PC-9 (cell line): ENCODE results near the gene PHLDA2. TPM values are rescaled to one million over a fixed set of nuclear protein-coding genes. Genes with fewer than 3 reads are reported as not detected.
A peak's percentile ranks its signal among the peaks of the same experiment; 100 is the strongest.

ENCODE experiments used
- BruUV-seq: library from RNA; stranded (reverse); fragments of 400-500 nt; replicated peaks from 2 replicates; lab custom pipeline; 2021; lab: Mats Ljungman, UMichigan
- CTCF ChIA-PET: fragments of 300-600 bp; sonication (Branson Sonifier 250); formaldehyde crosslinking; loops from one replicate; lab custom pipeline; 2022; ENCODE audit warnings: antibody characterized with exemption; lab: Charles Lee
- POLR2A ChIA-PET: fragments of 300-600 bp; sonication (Branson Sonifier 250); formaldehyde crosslinking; loops from one replicate; lab custom pipeline; 2022; ENCODE audit warnings: antibody characterized with exemption; ENCODE audit not compliant: unreplicated experiment; lab: Charles Lee
- DNase-seq, 2 experiments: peaks; one replicate each; pipeline versions ENCODE4 v3.0.0 to v3.0.0-alpha.2; 2015 to 2022; ENCODE audit warnings: mixed read lengths in 1 of 2
- H2AFZ ChIP-seq: fragments of 200-600 bp; sonication (generic); 2 replicates; pipeline ENCODE4 v1.8.1; 2017; ENCODE audit warnings: antibody characterized with exemption
- H3F3A ChIP-seq: fragments of 200-600 bp; sonication (generic); 2 replicates; pipeline ENCODE4 v1.8.1; 2017; ENCODE audit warnings: antibody characterized with exemption, mild to moderate bottlenecking, low read depth; ENCODE audit not compliant: insufficient read depth
- H3K27ac ChIP-seq: fragments of 200-600 bp; sonication (generic); 2 replicates; pipeline ENCODE4 v1.6.1; 2016; ENCODE audit warnings: mixed run types
- H3K27me3 ChIP-seq: fragments of 200-600 bp; sonication (generic); 2 replicates; pipeline ENCODE4 v1.6.1; 2016; ENCODE audit warnings: low read depth, mixed run types; ENCODE audit not compliant: insufficient read depth
- H3K36me3 ChIP-seq: fragments of 200-600 bp; sonication (generic); 2 replicates; pipeline ENCODE4 v1.6.1; 2016; ENCODE audit warnings: low read depth, mixed run types
- H3K4me1 ChIP-seq: fragments of 200-600 bp; sonication (generic); replicated peaks from 2 replicates; pipeline ENCODE4 v1.6.1; 2016; ENCODE audit warnings: mixed run types; ENCODE audit not compliant: insufficient read depth
- H3K4me2 ChIP-seq: fragments of 200-600 bp; sonication (generic); 2 replicates; pipeline ENCODE4 v1.6.1; 2017; ENCODE audit warnings: mixed run types
- H3K4me3 ChIP-seq: fragments of 200-600 bp; sonication (generic); 2 replicates; pipeline ENCODE4 v1.6.1; 2016; ENCODE audit warnings: mixed run types
- H3K79me2 ChIP-seq: fragments of 200-600 bp; sonication (generic); 2 replicates; pipeline ENCODE4 v1.6.1; 2017; ENCODE audit warnings: low read depth, mixed run types
- H3K9me2 ChIP-seq: fragments of 200-600 bp; sonication (generic); 2 replicates; pipeline ENCODE4 v1.8.1; 2017; ENCODE audit warnings: mild to moderate bottlenecking; ENCODE audit not compliant: insufficient read depth
- H3K9me3 ChIP-seq: fragments of 200-600 bp; sonication (generic); 2 replicates; pipeline ENCODE4 v1.8.1; 2016; ENCODE audit warnings: low read depth; ENCODE audit not compliant: insufficient read depth
- H4K20me1 ChIP-seq: fragments of 200-600 bp; sonication (generic); 2 replicates; pipeline ENCODE4 v1.8.1; 2017; ENCODE audit not compliant: insufficient read depth
- CTCF ChIP-seq: fragments of 200-600 bp; sonication (generic); conservative IDR thresholded peaks from 2 replicates; pipeline ENCODE4 v1.6.1; 2017; ENCODE audit warnings: mixed run types, antibody characterized with exemption, mild to moderate bottlenecking, moderate library complexity
- EZH2 ChIP-seq: fragments of 200-600 bp; sonication (generic); IDR thresholded peaks from 2 replicates; pipeline ENCODE4 v1.8.0; 2017; ENCODE audit warnings: antibody characterized with exemption, low read depth
- intact Hi-C: fragments of 100-400 bp; cut with micrococcal nuclease; formaldehyde crosslinking; loops from one replicate; pipeline ENCODE4 v1.10.0; 2022; ENCODE audit not compliant: unreplicated experiment
- total RNA-seq: library from RNA; stranded (reverse); gene quantifications from 2 replicates; pipeline ENCODE4 v1.2.3, GENCODE V29; 2021

PHLDA2 gene
- total RNA-seq, 1 experiment from 2014 or later: 14.1 TPM

GRCh38 chr11:2976294-2977063 lies 47.3 kb upstream of the PHLDA2 start:
- Histone ChIP-seq H3K36me3 (no peaks in the 10 kb centered on the region; the same call in 1 of the 2 replicates), H4K20me1 (peaks cover 18% of the 10 kb centered on the region), H2AFZ (no peak overlapping the region), H3K9me3 (no peaks in the 10 kb centered on the region), H3F3A (no peaks in the 10 kb centered on the region), H3K27ac (no peak overlapping the region), H3K4me2 (no peak overlapping the region), H3K9me2 (no peaks in the 10 kb centered on the region), H3K79me2 (peaks cover 24% of the 10 kb centered on the region; the same call in 1 of the 2 replicates), H3K4me3 (no peak overlapping the region), H3K4me1 (no peaks in the 10 kb centered on the region), H3K27me3 (no peaks in the 10 kb centered on the region)
- no peak for DNase-seq
- intact Hi-C loops: no loop called here
- ChIA-PET POLR2A (interaction anchor here (0.6 kb wide), 1 partner anchor 27 kb away, joined by 3 read pairs; no protein-coding TSS in a partner anchor), CTCF (interaction anchor here (1.6 kb wide), 1 partner anchor 45 kb away, joined by 4 read pairs; no protein-coding TSS in a partner anchor)
- BruUV-seq: no TSS peak
- no peak for TF ChIP-seq CTCF
- TF ChIP-seq EZH2: no peak

GRCh38 chr11:2975594-2975993 lies 46.4 kb upstream of the PHLDA2 start:
- H3K4me1 ChIP-seq: no peaks in the 10 kb centered on the region
- H3K9me2 ChIP-seq: no peaks in the 10 kb centered on the region
- H3K27ac ChIP-seq: no peak overlapping the region
- ChIA-PET CTCF (interaction anchor here (1.6 kb wide), 1 partner anchor 46 kb away, joined by 4 read pairs; no protein-coding TSS in a partner anchor), POLR2A (no interaction called here)
- no peak overlapping the region for H2AFZ ChIP-seq
- no peaks in the 10 kb centered on the region for H3F3A ChIP-seq
- H3K9me3 ChIP-seq: no peaks in the 10 kb centered on the region
- H3K4me2 ChIP-seq: no peak overlapping the region
- peaks cover 18% of the 10 kb centered on the region for H4K20me1 ChIP-seq
- H3K79me2 ChIP-seq: peaks cover 20% of the 10 kb centered on the region; the same call in 1 of the 2 replicates
- BruUV-seq: no TSS peak
- no peak overlapping the region for H3K4me3 ChIP-seq
- H3K27me3 ChIP-seq: no peaks in the 10 kb centered on the region
- intact Hi-C loops: loop anchor here (1.0 kb wide), 1 partner anchor 46 kb away; no protein-coding TSS in a partner anchor
- DNase-seq: no peak
- peaks cover 3% of the 10 kb centered on the region; the same call in 1 of the 2 replicates for H3K36me3 ChIP-seq
- TF ChIP-seq CTCF: peak; percentile 42; the same call in 1 of the 2 replicates
- TF ChIP-seq EZH2: no peak

GRCh38 chr11:2974272-2974671 lies 45.1 kb upstream of the PHLDA2 start:
- Histone ChIP-seq H3K36me3 (peaks cover 3% of the 10 kb centered on the region; the same call in 1 of the 2 replicates), H3K4me1 (no peaks in the 10 kb centered on the region), H4K20me1 (peaks cover 13% of the 10 kb centered on the region), H3F3A (no peaks in the 10 kb centered on the region), H3K27ac (no peak overlapping the region), H3K27me3 (no peaks in the 10 kb centered on the region), H3K79me2 (peaks cover 10% of the 10 kb centered on the region; the same call in 1 of the 2 replicates), H3K9me3 (no peaks in the 10 kb centered on the region), H3K9me2 (no peaks in the 10 kb centered on the region), H3K4me2 (no peak overlapping the region), H3K4me3 (no peak overlapping the region), H2AFZ (no peak overlapping the region)
- CTCF ChIA-PET: interaction anchor here (0.6 kb wide), 1 partner anchor 32 kb away, joined by 5 read pairs; no protein-coding TSS in a partner anchor
- DNase-seq: no peak
- no peak for TF ChIP-seq EZH2
- TF ChIP-seq CTCF: no peak
- intact Hi-C loops: no loop called here
- POLR2A ChIA-PET: no interaction called here
- no TSS peak for BruUV-seq
